Tibial artery (tissue), 4 donors: ENCODE data around the gene RNF121.

Experiments
- DNase-seq, 2 donors: peaks; one replicate each; pipeline ENCODE4 v3.0.0-alpha.2; 2019
- H3K27ac ChIP-seq, 2 donors: fragments of 200-600 bp; sonication (generic) in 1 of 2; 1 replicate in 1 of 2; 2 replicates in 1 of 2; pipeline ENCODE4 v1.5.1; 2018 to 2019; ENCODE audit warnings: mild to moderate bottlenecking in 1 of 2
- H3K27me3 ChIP-seq, 2 donors: fragments of 200-600 bp; sonication (generic) in 1 of 2; one replicate each; pipeline versions ENCODE4 v1.5.1 to v1.6.0; 2016 to 2019
- H3K36me3 ChIP-seq, 3 donors: fragments of 200-600 bp; sonication (generic) in 2 of 3; one replicate each; pipeline ENCODE4 v1.5.1; 2016 to 2019; ENCODE audit warnings: mild to moderate bottlenecking in 2 of 3
- H3K4me1 ChIP-seq, 4 donors: fragments of 200-600 bp; sonication (generic) in 2 of 4; 1 replicate in 3 of 4; 2 replicates in 1 of 4; pipeline ENCODE4 v1.5.1; 2016 to 2019
- H3K4me3 ChIP-seq, 2 donors: fragments of 200-600 bp; sonication (generic) in 1 of 2; 1 replicate in 1 of 2; 2 replicates in 1 of 2; pipeline ENCODE4 v1.5.1; 2018 to 2019; ENCODE audit warnings: mild to moderate bottlenecking in 2 of 2
- H3K9me3 ChIP-seq, 3 donors: fragments of 200-600 bp; sonication (generic) in 1 of 3; one replicate each; pipeline ENCODE4 v1.5.1; 2016 to 2019
- intact Hi-C: fragments of 100-400 bp; cut with DNase I; formaldehyde crosslinking; loops from one replicate; pipeline ENCODE4 v1.15.0; 2023; ENCODE audit warnings: low total_unique reads
- TF ChIP-seq, protein P1 (sequence below), 2 experiments: fragments of 200-600 bp in 1 of 2; fragments of 450-650 bp in 1 of 2; IDR thresholded peaks; one replicate each; pipeline ENCODE4 v1.5.1; 2017 to 2019; ENCODE audit warnings: antibody characterized with exemption in 2 of 2, mild to moderate bottlenecking in 1 of 2, moderate library complexity in 1 of 2

The RNF121 gene

DNA sequence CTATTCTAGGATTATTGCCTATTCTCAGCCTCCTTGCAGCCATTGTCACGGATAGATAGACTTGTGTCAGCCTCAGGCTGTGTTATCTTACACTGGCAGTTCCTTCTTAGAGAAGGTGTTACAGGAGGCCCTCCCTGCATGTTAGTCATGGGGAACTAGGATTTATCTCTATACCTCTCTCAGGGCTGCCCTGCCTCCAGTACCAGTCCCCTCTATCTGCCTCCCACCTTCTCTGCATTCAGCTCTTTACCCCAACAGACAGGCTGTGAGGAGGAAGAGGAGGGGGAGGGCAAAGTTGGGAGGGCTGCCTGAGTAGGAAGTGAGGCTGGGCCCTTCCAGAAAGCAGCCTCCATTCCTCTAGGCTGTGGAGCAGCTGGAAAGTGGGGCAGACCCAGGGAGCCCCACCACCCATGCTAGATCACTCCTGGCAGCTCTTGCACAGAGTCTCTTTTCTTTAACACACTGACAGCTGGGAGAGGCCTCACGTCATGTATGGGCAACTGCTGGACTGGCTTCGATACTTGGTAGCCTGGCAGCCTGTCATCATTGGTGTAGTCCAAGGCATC is 67.0 kb downstream of the RNF121 start:
- H3K36me3 ChIP-seq = peaks cover 0 to 35% (median 18%) of the 10 kb centered on the region in 3 donors

DNA sequence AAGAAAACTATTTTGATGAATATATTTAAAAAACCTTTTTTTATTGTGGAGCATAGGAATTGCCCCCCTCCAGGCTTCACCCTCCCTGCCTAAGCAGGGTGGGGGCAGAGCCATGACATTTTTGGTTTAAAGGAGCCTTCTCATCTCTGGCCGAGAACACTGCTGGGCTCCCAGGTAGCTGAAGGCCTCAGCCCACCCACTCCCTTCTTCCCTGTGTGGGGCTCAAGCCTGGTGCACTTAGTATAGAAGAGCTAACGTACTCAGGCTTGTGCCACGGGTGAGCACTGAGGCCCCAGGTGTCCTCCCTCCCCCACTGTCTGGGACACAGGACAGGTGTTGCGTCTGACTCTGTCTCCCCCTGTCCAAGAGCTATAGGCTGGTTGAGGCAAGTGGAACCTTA is 67.7 kb downstream of the RNF121 start:
- TF ChIP-seq, protein P1, sequence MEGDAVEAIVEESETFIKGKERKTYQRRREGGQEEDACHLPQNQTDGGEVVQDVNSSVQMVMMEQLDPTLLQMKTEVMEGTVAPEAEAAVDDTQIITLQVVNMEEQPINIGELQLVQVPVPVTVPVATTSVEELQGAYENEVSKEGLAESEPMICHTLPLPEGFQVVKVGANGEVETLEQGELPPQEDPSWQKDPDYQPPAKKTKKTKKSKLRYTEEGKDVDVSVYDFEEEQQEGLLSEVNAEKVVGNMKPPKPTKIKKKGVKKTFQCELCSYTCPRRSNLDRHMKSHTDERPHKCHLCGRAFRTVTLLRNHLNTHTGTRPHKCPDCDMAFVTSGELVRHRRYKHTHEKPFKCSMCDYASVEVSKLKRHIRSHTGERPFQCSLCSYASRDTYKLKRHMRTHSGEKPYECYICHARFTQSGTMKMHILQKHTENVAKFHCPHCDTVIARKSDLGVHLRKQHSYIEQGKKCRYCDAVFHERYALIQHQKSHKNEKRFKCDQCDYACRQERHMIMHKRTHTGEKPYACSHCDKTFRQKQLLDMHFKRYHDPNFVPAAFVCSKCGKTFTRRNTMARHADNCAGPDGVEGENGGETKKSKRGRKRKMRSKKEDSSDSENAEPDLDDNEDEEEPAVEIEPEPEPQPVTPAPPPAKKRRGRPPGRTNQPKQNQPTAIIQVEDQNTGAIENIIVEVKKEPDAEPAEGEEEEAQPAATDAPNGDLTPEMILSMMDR (IDR thresholded peaks at IDR 0.05) = no peak
- H3K9me3 ChIP-seq = no peaks in the 10 kb centered on the region
- peaks cover 0 to 24% (median 16%) of the 10 kb centered on the region in 4 donors for H3K4me1 ChIP-seq
- H3K36me3 ChIP-seq = peaks cover 0 to 35% (median 16%) of the 10 kb centered on the region in 3 donors
- intact Hi-C loops = no loop called here
- H3K4me3 ChIP-seq = no peak overlapping the region
- H3K27me3 ChIP-seq = no peaks in the 10 kb centered on the region
- DNase-seq = no peak
- no peak overlapping the region for H3K27ac ChIP-seq

More for the DNA sequence above, 67.0 kb downstream of the RNF121 start:
- H3K4me1 ChIP-seq = peaks cover 0 to 23% (median 15%) of the 10 kb centered on the region in 4 donors
- H3K27me3 ChIP-seq = no peaks in the 10 kb centered on the region
- DNase-seq = no peak
- H3K4me3 ChIP-seq = no peak overlapping the region
- no peak overlapping the region for H3K27ac ChIP-seq
- TF ChIP-seq, protein P1 (IDR thresholded peaks at IDR 0.05) = no peak
- intact Hi-C loops = no loop called here
- H3K9me3 ChIP-seq = no peaks in the 10 kb centered on the region

DNA sequence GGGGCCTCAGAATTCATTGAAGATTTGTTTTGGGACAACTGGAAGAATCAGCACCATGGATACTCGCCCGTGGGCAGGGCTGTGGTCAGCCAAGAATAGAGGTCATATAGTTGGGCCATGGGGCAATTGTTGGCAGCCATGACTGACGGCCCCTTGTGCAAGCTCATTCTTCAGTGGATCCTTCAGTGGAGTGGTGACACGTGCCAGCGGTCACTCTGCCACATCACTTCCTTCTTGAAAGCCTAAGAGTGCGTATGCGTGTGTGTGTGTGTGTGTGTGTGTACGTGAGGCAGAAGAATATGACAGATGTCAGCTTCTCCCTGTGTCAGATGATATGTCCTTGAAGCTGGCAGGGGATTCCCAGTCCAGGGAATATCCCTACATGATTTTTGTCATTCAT is 68.1 kb downstream of the RNF121 start:
- TF ChIP-seq, protein P1 (IDR thresholded peaks at IDR 0.05) = no peak
- Histone ChIP-seq H3K27me3 (no peaks in the 10 kb centered on the region), H3K36me3 (peaks cover 0 to 36% (median 16%) of the 10 kb centered on the region in 3 donors), H3K27ac (no peak overlapping the region), H3K9me3 (no peaks in the 10 kb centered on the region), H3K4me1 (peaks cover 0 to 24% (median 16%) of the 10 kb centered on the region in 4 donors), H3K4me3 (no peak overlapping the region)
- DNase-seq = no peak
- intact Hi-C loops = no loop called here

DNA sequence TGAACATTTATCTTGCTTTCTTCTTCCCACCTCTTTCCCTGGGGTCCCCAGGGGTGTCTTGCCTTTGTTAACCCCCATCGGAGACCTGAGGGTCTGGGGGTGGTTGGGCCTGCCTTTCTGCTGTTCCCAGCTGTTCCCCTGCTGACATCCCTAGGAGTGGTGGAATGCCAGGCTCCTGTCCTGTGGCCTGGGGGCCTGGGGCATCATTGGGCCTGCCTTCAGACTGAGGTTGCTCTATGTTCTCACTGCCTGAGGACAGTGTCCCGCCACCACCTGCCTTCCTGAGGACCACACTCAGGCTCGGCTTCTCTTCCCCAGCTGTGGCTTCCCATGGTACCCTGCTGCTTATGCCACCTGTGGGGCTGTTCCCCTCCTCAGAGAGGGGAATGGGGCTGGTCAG is 68.7 kb downstream of the RNF121 start:
- DNase-seq = no peak
- TF ChIP-seq, protein P1 (IDR thresholded peaks at IDR 0.05) = no peak
- H3K27ac ChIP-seq = no peak overlapping the region
- no peak overlapping the region for H3K4me3 ChIP-seq
- H3K36me3 ChIP-seq = peaks cover 0 to 43% (median 22%) of the 10 kb centered on the region in 3 donors
- H3K27me3 ChIP-seq = no peaks in the 10 kb centered on the region
- H3K9me3 ChIP-seq = no peaks in the 10 kb centered on the region
- peaks cover 0 to 24% (median 16%) of the 10 kb centered on the region in 4 donors for H3K4me1 ChIP-seq
- intact Hi-C loops = no loop called here

DNA sequence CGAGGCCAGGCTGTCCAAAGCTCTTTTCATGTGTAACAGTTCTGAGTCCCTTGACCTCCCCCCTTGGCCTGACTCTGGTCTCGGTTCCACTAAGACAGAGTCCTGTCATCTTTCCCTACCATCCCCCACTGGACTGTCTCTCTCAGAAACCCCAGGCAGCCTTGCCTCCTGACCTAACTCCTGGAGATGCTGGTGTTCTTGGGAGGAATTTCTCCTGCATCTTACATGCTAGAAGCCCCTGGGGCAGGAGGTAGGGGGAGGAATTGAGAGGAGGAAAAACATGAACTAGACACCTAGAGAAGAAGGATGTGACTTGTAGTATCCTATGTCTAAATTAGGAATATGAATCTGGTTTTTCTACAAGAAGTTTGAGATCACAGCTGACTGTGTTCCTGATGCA is 69.2 kb downstream of the RNF121 start:
- Histone ChIP-seq H3K27me3 (no peaks in the 10 kb centered on the region), H3K9me3 (no peaks in the 10 kb centered on the region), H3K36me3 (peaks cover 3 to 47% (median 27%) of the 10 kb centered on the region in 3 donors), H3K4me1 (peaks cover 0 to 24% (median 16%) of the 10 kb centered on the region in 4 donors), H3K27ac (no peak overlapping the region), H3K4me3 (no peak overlapping the region)
- no peak for DNase-seq
- TF ChIP-seq, protein P1 (IDR thresholded peaks at IDR 0.05) = no peak
- intact Hi-C loops = no loop called here
